Astrocyte of the cerebellum (primary cell): Measurements from ENCODE around the gene PEPD.

Experiments used
- DNase-seq: peaks from one replicate; pipeline ENCODE4 v3.0.0-alpha.2; 2011; ENCODE audit warnings: low read depth
- H3K4me3 ChIP-seq: 2 replicates; pipeline ENCODE4 v1.5.1; 2011; ENCODE audit warnings: mild to moderate bottlenecking, low read depth, low read length, moderate library complexity
- CTCF ChIP-seq: IDR thresholded peaks from 2 replicates; pipeline ENCODE4 v1.5.1; 2012; ENCODE audit warnings: low read length, low read depth, moderate library complexity, mild to moderate bottlenecking; ENCODE audit errors: missing control alignments
- in situ Hi-C: cut with HindIII; loops from 2 replicates; pipeline ENCODE4 v1.10.0; 2017; ENCODE audit warnings: low sequenced_read_pairs

Gene PEPD

DNA sequence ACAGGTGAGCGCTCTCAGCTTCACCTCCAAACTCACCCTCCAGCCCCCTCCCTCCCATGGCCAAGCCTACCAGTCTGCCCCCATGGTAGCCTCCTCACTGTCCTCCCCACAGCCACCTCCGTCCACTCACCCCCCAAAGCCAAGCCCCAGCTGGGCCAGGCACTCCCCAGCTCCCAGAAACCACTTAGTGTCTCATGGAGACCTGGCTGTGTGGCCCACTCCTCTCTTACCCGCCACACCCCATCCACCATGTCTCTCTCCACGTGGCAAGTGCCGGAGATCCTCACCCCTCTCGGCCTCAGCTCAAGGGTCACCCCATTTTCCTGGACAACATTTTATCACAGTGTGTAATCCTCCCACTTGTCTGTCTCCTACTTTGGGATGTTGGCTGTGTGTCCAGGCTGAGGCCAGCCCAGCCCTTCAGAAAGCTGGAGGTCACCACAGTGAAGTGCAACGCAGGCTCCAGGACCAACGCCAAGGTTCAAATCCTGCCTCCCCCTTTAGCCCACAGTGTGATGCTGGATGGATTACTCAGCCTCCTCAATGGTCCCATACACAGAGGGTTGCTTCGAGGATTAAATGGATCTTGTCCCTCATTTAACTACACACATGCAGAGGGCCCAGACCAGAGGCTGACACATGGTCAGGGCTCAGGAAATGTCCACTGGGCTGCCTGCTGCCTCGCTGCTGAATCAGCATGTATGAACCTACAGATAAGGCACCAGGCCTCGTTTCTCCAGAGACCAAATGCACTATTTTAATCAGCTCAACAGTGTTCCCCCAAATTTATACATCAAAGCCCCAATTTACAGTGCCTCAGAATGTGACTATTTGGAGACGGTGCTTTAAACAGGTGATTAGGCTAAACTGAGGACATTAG lies 76.8 kb downstream of the PEPD start:
- in situ Hi-C loops, result no loop called here
- TF ChIP-seq CTCF, result no peak
- no peak overlapping the region for H3K4me3 ChIP-seq
- DNase-seq, result no peak

- no peak for TF ChIP-seq CTCF
- no peak for DNase-seq
- in situ Hi-C loops, result no loop called here
- H3K4me3 ChIP-seq, result no peak overlapping the region
Observed at GRCh38 chr19:33443638-33444561, 77.7 kb downstream of the PEPD start.

DNA sequence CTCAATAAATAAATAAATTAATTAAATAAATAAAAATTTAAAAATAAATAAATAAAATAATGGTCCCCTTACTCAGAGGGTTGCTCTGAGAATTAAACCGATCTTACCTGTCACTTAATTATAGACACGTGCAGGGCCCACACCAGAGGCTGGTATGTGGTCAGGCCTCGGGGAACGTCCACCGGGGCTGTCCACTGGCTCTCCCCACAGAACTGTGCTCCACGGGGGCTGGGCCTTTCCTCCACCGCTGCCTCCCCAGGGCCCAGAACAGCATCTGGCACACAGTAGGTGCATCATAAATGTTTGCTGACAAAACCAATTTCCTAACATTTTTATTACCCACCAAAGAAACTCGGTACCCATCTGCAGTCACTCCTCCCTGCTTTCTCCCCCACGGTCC lies 78.9 kb downstream of the PEPD start:
- DNase-seq, result no peak
- in situ Hi-C loops, result no loop called here
- TF ChIP-seq CTCF, result no peak
- no peak overlapping the region for H3K4me3 ChIP-seq

DNA sequence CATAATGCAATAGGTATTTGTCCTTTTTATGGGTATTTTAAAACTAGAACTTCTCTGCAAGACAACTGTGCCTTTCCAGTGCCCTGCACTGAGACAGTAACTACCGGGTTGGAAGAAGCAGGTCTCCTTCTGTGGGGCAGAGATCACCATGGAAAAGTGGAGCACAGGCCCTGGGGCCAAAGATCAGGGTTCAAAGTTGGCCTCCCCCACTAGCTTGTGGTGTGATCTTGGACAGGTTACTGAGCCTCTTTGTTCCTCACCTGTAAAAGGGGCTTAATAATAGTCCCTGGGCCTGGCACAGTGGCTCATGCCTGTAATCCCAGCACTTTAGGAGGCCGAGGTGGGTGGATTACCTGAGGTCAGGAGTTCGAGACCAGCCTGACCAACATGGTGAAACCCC lies 79.8 kb downstream of the PEPD start:
- DNase-seq, result no peak
- no peak overlapping the region for H3K4me3 ChIP-seq
- no peak for TF ChIP-seq CTCF
- in situ Hi-C loops, result no loop called here

DNA sequence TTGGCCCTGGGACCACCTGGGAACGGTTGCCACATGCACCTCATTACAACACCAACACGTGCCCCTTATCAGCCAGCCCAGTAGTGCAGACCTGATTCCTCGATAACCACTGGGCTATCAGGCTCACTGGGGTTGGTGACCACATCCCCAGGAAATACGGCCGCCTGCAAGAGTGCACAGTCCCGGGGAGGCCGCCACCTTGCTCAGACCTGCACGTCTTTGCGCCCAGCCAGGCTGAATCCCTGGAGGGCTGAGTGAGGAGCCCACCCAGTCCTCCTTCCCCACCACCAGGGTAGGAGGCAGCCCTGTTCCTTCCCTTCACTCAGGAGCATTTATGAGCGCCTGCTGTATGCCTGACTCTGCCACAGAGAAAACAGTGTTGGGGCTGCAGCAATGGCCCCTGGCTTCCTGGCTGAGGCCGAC lies 80.3 kb downstream of the PEPD start:
- no peak overlapping the region for H3K4me3 ChIP-seq
- no peak for DNase-seq
- TF ChIP-seq CTCF, result no peak
- in situ Hi-C loops, result no loop called here

GRCh38 chr19:33440682-33441081 lies 80.9 kb downstream of the PEPD start:
- DNase-seq, result no peak

More at GRCh38 chr19:33440682-33441081, 80.9 kb downstream of the PEPD start:
- TF ChIP-seq CTCF, result no peak
- in situ Hi-C loops, result no loop called here
- H3K4me3 ChIP-seq, result no peak overlapping the region
